ENCODE data around the gene LY6G5C. TPM values are rescaled to one million over a fixed set of nuclear protein-coding genes. Genes with fewer than 3 reads are reported as not detected.

Gene LY6G5C
- total RNA-seq, 1 experiment from 2014 or later, result 2.6 TPM

DNA sequence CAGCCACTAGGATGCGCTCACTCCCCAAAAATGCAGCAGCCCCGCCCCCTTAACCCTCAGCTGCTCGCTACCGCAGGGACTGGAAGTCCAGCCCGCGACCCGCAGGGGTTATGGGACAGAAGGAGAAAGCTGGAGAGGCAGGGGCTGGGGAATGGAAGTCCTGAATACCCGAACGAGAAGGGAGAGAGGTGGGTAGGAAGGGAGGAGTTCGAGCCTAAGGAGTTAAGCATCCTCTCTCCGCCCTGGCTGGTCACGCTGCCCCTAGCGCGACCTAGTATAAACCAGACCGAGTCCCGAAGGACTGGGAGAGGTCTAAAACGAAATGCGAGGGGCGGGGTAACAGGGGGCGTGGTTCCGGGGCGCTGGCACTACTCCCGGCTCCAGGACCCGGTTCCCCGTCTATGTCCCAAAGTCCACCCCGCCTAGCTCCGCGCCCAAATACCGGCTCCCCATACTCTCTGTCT is 48.7 kb upstream of the LY6G5C start:
- intact Hi-C loops (cut with micrococcal nuclease; ENCODE audit: unreplicated experiment), result loop anchor here (1.0 kb wide), 2 partner anchors 9 to 40 kb away; no protein-coding TSS in a partner anchor
- Histone ChIP-seq H3K79me2 (ENCODE audit: low read depth) (peaks cover 25% of the 10 kb centered on the region), H3K9me3 (ENCODE audit: insufficient read depth, low read depth) (no peaks in the 10 kb centered on the region), H4K20me1 (ENCODE audit: insufficient read depth) (peaks cover 29% of the 10 kb centered on the region), H3K36me3 (ENCODE audit: low read depth) (peaks cover 37% of the 10 kb centered on the region), H3K4me3 (peak overlapping the region; percentile 81), H3K27ac (no peak overlapping the region), H3K4me1 (replicated peaks; ENCODE audit: insufficient read depth) (peaks cover 15% of the 10 kb centered on the region), H2AFZ (peak overlapping the region; percentile 78), H3K4me2 (peak overlapping the region; percentile 73), H3K9me2 (ENCODE audit: insufficient read depth) (no peaks in the 10 kb centered on the region), H3K27me3 (ENCODE audit: insufficient read depth, low read depth) (no peaks in the 10 kb centered on the region), H3F3A (ENCODE audit: insufficient read depth, low read depth) (peaks cover 64% of the 10 kb centered on the region)
- CTCF ChIA-PET, result interaction anchor here (1.4 kb wide), 1 partner anchor 40 kb away, joined by 10 read pairs; no protein-coding TSS in a partner anchor
- POLR2A ChIA-PET (ENCODE audit: unreplicated experiment), result interaction anchor here (0.5 to 0.6 kb wide), 2 partner anchors 111 to 169 kb away, joined by 5 to 11 read pairs; no protein-coding TSS in a partner anchor
- no TSS peak for BruUV-seq (replicated peaks)
- DNase-seq, result peak; percentile 78 to 91
- TF ChIP-seq, protein P1, sequence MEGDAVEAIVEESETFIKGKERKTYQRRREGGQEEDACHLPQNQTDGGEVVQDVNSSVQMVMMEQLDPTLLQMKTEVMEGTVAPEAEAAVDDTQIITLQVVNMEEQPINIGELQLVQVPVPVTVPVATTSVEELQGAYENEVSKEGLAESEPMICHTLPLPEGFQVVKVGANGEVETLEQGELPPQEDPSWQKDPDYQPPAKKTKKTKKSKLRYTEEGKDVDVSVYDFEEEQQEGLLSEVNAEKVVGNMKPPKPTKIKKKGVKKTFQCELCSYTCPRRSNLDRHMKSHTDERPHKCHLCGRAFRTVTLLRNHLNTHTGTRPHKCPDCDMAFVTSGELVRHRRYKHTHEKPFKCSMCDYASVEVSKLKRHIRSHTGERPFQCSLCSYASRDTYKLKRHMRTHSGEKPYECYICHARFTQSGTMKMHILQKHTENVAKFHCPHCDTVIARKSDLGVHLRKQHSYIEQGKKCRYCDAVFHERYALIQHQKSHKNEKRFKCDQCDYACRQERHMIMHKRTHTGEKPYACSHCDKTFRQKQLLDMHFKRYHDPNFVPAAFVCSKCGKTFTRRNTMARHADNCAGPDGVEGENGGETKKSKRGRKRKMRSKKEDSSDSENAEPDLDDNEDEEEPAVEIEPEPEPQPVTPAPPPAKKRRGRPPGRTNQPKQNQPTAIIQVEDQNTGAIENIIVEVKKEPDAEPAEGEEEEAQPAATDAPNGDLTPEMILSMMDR (conservative IDR thresholded peaks at IDR 0.05), result peak; percentile 6; the same call in 1 of the 2 replicates
- no peak for TF ChIP-seq EZH2 (IDR thresholded peaks at IDR 0.05; ENCODE audit: low read depth)

DNA sequence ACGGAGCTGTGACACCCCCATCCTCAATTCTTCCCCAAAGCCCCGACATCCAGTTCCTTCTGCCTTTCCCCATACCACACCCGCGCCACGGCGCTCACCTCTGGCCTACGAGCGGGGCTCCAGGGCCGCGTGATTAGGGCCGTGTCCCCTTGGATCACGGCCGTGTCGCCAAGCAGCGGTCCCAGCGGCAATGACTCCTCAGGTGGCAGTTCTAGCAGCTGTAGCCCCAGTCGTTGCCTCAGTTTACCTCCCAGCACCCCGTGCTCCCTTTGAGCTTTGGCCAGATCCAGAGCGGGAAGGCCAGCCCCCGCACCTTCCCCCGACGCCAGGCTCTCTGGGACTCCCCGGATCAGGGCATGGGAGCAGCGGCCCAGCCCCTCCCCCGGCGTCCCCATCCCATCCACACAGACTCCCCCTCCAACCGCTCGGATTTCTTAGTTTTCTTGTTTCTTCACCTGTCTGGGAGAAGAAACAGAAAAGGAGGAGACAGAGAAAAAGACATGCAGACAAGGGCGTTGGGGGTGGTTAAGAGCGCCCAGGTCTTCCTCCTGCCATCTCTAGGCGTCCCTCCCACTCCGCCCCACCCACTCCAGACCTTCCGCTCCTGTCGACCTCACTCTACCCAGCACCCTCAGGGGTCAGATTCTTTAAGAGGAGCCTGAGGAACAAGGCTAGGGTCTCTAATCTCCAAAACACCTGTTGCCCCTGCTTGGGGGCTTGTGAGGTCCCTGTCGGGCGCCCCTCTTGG is 48.1 kb upstream of the LY6G5C start, which contains the start of gene DDAH2:
DDAH2 (minus strand) TSS at position 533 of the 748 bp plus-strand sequence; CDS start at position 395, 138 bp downstream.
- Histone ChIP-seq H3K36me3 (ENCODE audit: low read depth) (peaks cover 33% of the 10 kb centered on the region), H2AFZ (peak within 1 kb of the TSS; percentile 78), H3K27ac (no peak within 1 kb of the TSS), H4K20me1 (ENCODE audit: insufficient read depth) (peaks cover 24% of the 10 kb centered on the region), H3K9me2 (ENCODE audit: insufficient read depth) (no peaks in the 10 kb centered on the region), H3F3A (ENCODE audit: insufficient read depth, low read depth) (peaks cover 58% of the 10 kb centered on the region), H3K4me2 (peak within 1 kb of the TSS; percentile 73), H3K9me3 (ENCODE audit: insufficient read depth, low read depth) (no peaks in the 10 kb centered on the region), H3K27me3 (ENCODE audit: insufficient read depth, low read depth) (no peaks in the 10 kb centered on the region), H3K4me3 (peak within 1 kb of the TSS; percentile 81), H3K4me1 (replicated peaks; ENCODE audit: insufficient read depth) (peaks cover 9% of the 10 kb centered on the region), H3K79me2 (ENCODE audit: low read depth) (peaks cover 19% of the 10 kb centered on the region)
- DNase-seq, result no peak
- CTCF ChIA-PET, result interaction anchor here (0.7 to 1.4 kb wide), 2 partner anchors 9 to 41 kb away, joined by 10 to 12 read pairs; no protein-coding TSS in a partner anchor
- TF ChIP-seq EZH2 (IDR thresholded peaks at IDR 0.05; ENCODE audit: low read depth), result no peak
- TF ChIP-seq, protein P1 (conservative IDR thresholded peaks at IDR 0.05), result peak; percentile 81
- intact Hi-C loops (cut with micrococcal nuclease; ENCODE audit: unreplicated experiment), result loop anchor here (1.0 kb wide), 2 partner anchors 9 to 40 kb away; no protein-coding TSS in a partner anchor
- BruUV-seq (replicated peaks), result no TSS peak
- POLR2A ChIA-PET (ENCODE audit: unreplicated experiment), result interaction anchor here (0.5 kb wide), 2 partner anchors 169 kb away, joined by 3 to 5 read pairs; no protein-coding TSS in a partner anchor

DNA sequence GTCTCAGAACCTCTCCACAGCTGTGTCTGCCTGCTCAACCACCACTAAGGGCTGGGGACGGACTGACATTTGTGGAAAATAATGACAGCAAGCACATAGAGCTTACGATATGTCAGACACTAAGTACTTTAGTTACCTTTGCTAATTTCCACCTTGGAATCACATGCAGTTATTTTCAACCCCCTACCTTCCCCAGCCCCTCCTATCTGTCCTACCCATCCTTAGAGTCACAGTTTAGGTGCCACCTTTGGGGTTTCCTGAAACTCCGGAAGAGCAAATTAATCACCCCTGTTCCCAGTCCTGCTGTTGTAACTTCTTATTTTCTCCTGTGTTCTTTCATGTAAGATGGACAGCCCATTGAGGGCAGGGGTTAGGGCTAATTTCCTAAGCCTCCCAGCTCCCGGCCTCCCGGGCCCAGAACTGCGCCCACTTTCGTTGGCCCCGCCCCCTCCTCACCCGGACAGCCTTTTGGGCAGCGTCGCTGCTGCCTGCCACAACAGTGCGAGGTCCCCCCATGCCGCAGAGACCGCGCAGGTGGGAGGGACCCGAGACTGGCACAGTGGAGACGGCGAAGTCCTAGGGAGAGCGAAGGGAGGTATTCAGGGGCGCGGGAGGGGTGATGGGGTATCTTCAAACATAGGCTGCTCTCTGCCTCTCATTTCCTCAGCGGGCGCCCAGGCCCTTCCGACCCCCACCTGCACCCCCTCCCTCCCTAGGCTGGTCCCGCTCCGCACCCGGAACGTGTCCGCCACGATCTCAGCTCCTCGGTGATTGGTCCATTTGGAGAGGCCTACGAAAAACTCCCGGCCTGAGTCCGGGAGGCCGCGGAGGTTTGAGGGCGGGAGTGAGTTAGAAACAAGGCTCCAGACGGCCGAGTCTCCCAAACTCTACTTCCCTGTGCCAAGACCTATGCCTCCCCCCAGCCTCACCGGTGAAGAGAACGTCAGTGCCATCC is 47.1 kb upstream of the LY6G5C start:
- CTCF ChIA-PET, result interaction anchor here (0.7 kb wide), 1 partner anchor 10 kb away, joined by 12 read pairs; no protein-coding TSS in a partner anchor
- H3K9me3 ChIP-seq (ENCODE audit: insufficient read depth, low read depth), result no peaks in the 10 kb centered on the region
- H3K27me3 ChIP-seq (ENCODE audit: insufficient read depth, low read depth), result no peaks in the 10 kb centered on the region
- BruUV-seq (replicated peaks), result no TSS peak
- peaks cover 4% of the 10 kb centered on the region for H3K4me1 ChIP-seq (replicated peaks; ENCODE audit: insufficient read depth)
- DNase-seq, result no peak
- peaks cover 24% of the 10 kb centered on the region for H3K36me3 ChIP-seq (ENCODE audit: low read depth)
- peaks cover 48% of the 10 kb centered on the region for H3F3A ChIP-seq (ENCODE audit: insufficient read depth, low read depth)
- POLR2A ChIA-PET (ENCODE audit: unreplicated experiment), result interaction anchor here (0.5 to 0.6 kb wide), 2 partner anchors 43 to 170 kb away, joined by 3 to 4 read pairs; no protein-coding TSS in a partner anchor
- no peaks in the 10 kb centered on the region for H3K9me2 ChIP-seq (ENCODE audit: insufficient read depth)
- peaks cover 10% of the 10 kb centered on the region for H3K79me2 ChIP-seq (ENCODE audit: low read depth)
- H2AFZ ChIP-seq, result no peak overlapping the region
- H3K27ac ChIP-seq, result no peak overlapping the region
- H3K4me2 ChIP-seq, result no peak overlapping the region
- intact Hi-C loops (cut with micrococcal nuclease; ENCODE audit: unreplicated experiment), result no loop called here
- peaks cover 16% of the 10 kb centered on the region for H4K20me1 ChIP-seq (ENCODE audit: insufficient read depth)
- TF ChIP-seq, protein P1 (conservative IDR thresholded peaks at IDR 0.05), result no peak
- no peak for TF ChIP-seq EZH2 (IDR thresholded peaks at IDR 0.05; ENCODE audit: low read depth)
- H3K4me3 ChIP-seq, result no peak overlapping the region

Data from PC-9 (cell line).